ENCODE results near the gene CSAD. TPM values are rescaled to one million over a fixed set of nuclear protein-coding genes. Genes with fewer than 3 reads are reported as not detected.
"Not testable (repeated sequence)": the region's sequence is repeated elsewhere in the genome, so short reads cannot be mapped to it uniquely, and the experiment has no call there.

Gene CSAD
- total and polyA plus RNA-seq, 2 donors (not counting 3 experiments of a cell fraction or from before 2014, with no cell fraction given): 21.1 to 24.4 TPM

GRCh38 chr12:53112431-53112830 is 68.3 kb downstream of the CSAD start:
- H3K9ac ChIP-seq (replicated peaks; ENCODE audit: extremely low read depth, insufficient read depth, low read length); H3K36me3 ChIP-seq (ENCODE audit: control insufficient read depth in 2 of 2, extremely low read depth in 1 of 2, insufficient read depth in 2 of 2, low read length in 2 of 2); H3K9me3 ChIP-seq (replicated peaks; ENCODE audit: control insufficient read depth, insufficient read depth, low read length); H3K9me1 ChIP-seq (replicated peaks; ENCODE audit: control insufficient read depth, extremely low read depth, insufficient read depth, low read length); POLR2A ChIA-PET; H3K27me3 ChIP-seq (ENCODE audit: control insufficient read depth in 2 of 2, insufficient read depth in 2 of 2, low read length in 2 of 2); H3K4me1 ChIP-seq (ENCODE audit: control insufficient read depth, extremely low read depth, insufficient read depth, low read length); H3K4me2 ChIP-seq (ENCODE audit: insufficient read depth, low read length); DNase-seq (ENCODE audit: low read depth, low spot score); H2AFZ ChIP-seq (ENCODE audit: low read depth, low read length); H3K4me3 ChIP-seq (replicated peaks in 1 of 3; ENCODE audit: insufficient read depth in 1 of 3, low read depth in 1 of 3, low read length in 3 of 3); H3K27ac ChIP-seq (ENCODE audit: insufficient read depth, low read depth, low read length); H3K79me2 ChIP-seq (ENCODE audit: control insufficient read depth, insufficient read depth, low read length); intact Hi-C loops (cut with micrococcal nuclease); FAIRE-seq; BruUV-seq (replicated peaks); dilution Hi-C loops (cut with MboI; ENCODE audit: extremely low pct_ligation_motif_present, low sequenced_read_pairs); H4K20me1 ChIP-seq (replicated peaks; ENCODE audit: control insufficient read depth, extremely low read depth, insufficient read depth, low read length): not testable (repeated sequence)
- CTCF ChIA-PET: interaction anchor here (1.0 to 1.3 kb wide), 2 partner anchors 47 kb away, joined by 3 read pairs; no protein-coding TSS in a partner anchor

Small RNA genes within 50 kb of the gene (small RNA-seq; reads per million reads assigned to genes)
- gene HIGD1AP1 (ENCODE audit: insufficient read depth, insufficient read length, low read depth, low replicate concordance): not detected
- not detected for gene RNU6-333P (ENCODE audit: insufficient read depth, insufficient read length, low read depth, low replicate concordance)

Other genes starting within 250 kb of the CSAD start
- gene KRT18, start 231.8 kb downstream of the CSAD start, total RNA-seq: 233 and 235 TPM in 2 replicates
- gene KRT18, start 231.8 kb downstream of the CSAD start, polyA plus RNA-seq: 178 and 216 TPM in 2 replicates
- 372 and 382 TPM in 2 replicates for gene EIF4B, start 174.5 kb downstream of the CSAD start, total RNA-seq
- gene EIF4B, start 174.5 kb downstream of the CSAD start, polyA plus RNA-seq: 169 and 233 TPM in 2 replicates
- gene TNS2, start 130.9 kb downstream of the CSAD start, total RNA-seq: 106 and 119 TPM in 2 replicates
- 84.5 and 119 TPM in 2 replicates for gene TNS2, start 130.9 kb downstream of the CSAD start, polyA plus RNA-seq
- 31.7 and 39.2 TPM in 2 replicates for gene SPRYD3, start 101.5 kb downstream of the CSAD start, total RNA-seq
- gene SPRYD3, start 101.5 kb downstream of the CSAD start, polyA plus RNA-seq: 38.6 and 39.6 TPM in 2 replicates
- 11.6 and 14.1 TPM in 2 replicates for gene IGFBP6, start 83.3 kb downstream of the CSAD start, total RNA-seq
- gene IGFBP6, start 83.3 kb downstream of the CSAD start, polyA plus RNA-seq: 18.2 TPM in 2 replicates
- gene SOAT2, start 77.4 kb downstream of the CSAD start, total RNA-seq: not detected in 2 replicates
- not detected in 2 replicates for gene SOAT2, start 77.4 kb downstream of the CSAD start, polyA plus RNA-seq
- gene ZNF740, start 203 bp downstream of the CSAD start, total RNA-seq: 34.9 and 38.1 TPM in 2 replicates
- gene ZNF740, start 203 bp downstream of the CSAD start, polyA plus RNA-seq: 7.9 and 10.5 TPM in 2 replicates
- not detected in 2 replicates for gene ITGB7, start 26.3 kb upstream of the CSAD start, total RNA-seq
- gene ITGB7, start 26.3 kb upstream of the CSAD start, polyA plus RNA-seq: 0.17 and 0.18 TPM in 2 replicates
- 16.1 and 19.5 TPM in 2 replicates for gene RARG, start 51.3 kb upstream of the CSAD start, total RNA-seq
- 9.9 and 11.6 TPM in 2 replicates for gene RARG, start 51.3 kb upstream of the CSAD start, polyA plus RNA-seq
- 39.3 and 42.7 TPM in 2 replicates for gene ESPL1, start 87.4 kb upstream of the CSAD start, total RNA-seq
- gene ESPL1, start 87.4 kb upstream of the CSAD start, polyA plus RNA-seq: 16.2 and 18.8 TPM in 2 replicates
- 286 and 301 TPM in 2 replicates for gene PFDN5, start 114.6 kb upstream of the CSAD start, total RNA-seq
- 665 and 745 TPM in 2 replicates for gene PFDN5, start 114.6 kb upstream of the CSAD start, polyA plus RNA-seq
- gene MYG1, start 118.8 kb upstream of the CSAD start, total RNA-seq: 61.1 and 65.8 TPM in 2 replicates
- gene MYG1, start 118.8 kb upstream of the CSAD start, polyA plus RNA-seq: 65.5 and 65.9 TPM in 2 replicates
- 57.8 and 60.0 TPM in 2 replicates for gene AAAS, start 140.7 kb upstream of the CSAD start, total RNA-seq
- gene AAAS, start 140.7 kb upstream of the CSAD start, polyA plus RNA-seq: 83.1 and 86.0 TPM in 2 replicates
- gene SP7, start 155.4 kb upstream of the CSAD start, total RNA-seq: not detected in 2 replicates
- gene SP7, start 155.4 kb upstream of the CSAD start, polyA plus RNA-seq: not detected in 2 replicates
- 56.3 and 57.7 TPM in 2 replicates for gene SP1, start 199.3 kb upstream of the CSAD start, total RNA-seq
- gene SP1, start 199.3 kb upstream of the CSAD start, polyA plus RNA-seq: 33.2 and 34.8 TPM in 2 replicates
- gene AMHR2, start 242.9 kb upstream of the CSAD start, total RNA-seq: not detected in 2 replicates
- not detected in 2 replicates for gene AMHR2, start 242.9 kb upstream of the CSAD start, polyA plus RNA-seq

Measured in endothelial cell of umbilical vein (primary cell).